Adrenal gland (tissue), 5 donors: ENCODE measurements around the gene ZNF488.

Experiments used
- POLR2A ChIP-seq, 2 donors: fragments of 450-650 bp; IDR thresholded peaks; one replicate each; pipeline ENCODE4 v1.6.1; 2017; ENCODE audit warnings: antibody characterized with exemption in 2 of 2, mild to moderate bottlenecking in 2 of 2, moderate library complexity in 1 of 2
- TF ChIP-seq, protein P1 (sequence below), 6 experiments: fragments of 450-650 bp in 4 of 6; fragments of 200-600 bp in 2 of 6; sonication (generic) in 1 of 6; IDR thresholded peaks; 1 replicate in 5 of 6; 2 replicates in 1 of 6; pipeline versions ENCODE4 v1.5.1 to v1.8.0; 2016 to 2021; ENCODE audit warnings: antibody characterized with exemption in 6 of 6, mild to moderate bottlenecking in 2 of 6, moderate library complexity in 1 of 6
- donor health status: DM: no; HTN: no; CAD: no.

DNA sequence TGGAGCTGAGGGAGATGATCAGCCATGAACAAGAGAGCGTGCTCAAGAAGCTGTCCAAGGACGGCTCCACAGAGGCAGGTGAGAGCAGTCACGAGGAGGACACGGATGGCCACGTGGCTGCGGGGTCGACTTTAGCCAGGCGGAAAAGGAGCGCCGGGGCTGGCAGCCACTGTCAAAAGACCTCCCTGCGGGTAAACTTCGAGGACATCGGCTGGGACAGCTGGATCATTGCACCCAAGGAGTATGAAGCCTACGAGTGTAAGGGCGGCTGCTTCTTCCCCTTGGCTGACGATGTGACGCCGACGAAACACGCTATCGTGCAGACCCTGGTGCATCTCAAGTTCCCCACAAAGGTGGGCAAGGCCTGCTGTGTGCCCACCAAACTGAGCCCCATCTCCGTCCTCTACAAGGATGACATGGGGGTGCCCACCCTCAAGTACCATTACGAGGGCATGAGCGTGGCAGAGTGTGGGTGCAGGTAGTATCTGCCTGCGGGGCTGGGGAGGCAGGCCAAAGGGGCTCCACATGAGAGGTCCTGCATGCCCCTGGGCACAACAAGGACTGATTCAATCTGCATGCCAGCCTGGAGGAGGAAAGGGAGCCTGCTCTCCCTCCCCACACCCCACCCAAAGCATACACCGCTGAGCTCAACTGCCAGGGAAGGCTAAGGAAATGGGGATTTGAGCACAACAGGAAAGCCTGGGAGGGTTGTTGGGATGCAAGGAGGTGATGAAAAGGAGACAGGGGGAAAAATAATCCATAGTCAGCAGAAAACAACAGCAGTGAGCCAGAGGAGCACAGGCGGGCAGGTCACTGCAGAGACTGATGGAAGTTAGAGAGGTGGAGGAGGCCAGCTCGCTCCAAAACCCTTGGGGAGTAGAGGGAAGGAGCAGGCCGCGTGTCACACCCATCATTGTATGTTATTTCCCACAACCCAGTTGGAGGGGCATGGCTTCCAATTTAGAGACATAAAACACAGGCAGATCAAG is 58.5 kb downstream of the ZNF488 start:
- TF ChIP-seq, protein P1, sequence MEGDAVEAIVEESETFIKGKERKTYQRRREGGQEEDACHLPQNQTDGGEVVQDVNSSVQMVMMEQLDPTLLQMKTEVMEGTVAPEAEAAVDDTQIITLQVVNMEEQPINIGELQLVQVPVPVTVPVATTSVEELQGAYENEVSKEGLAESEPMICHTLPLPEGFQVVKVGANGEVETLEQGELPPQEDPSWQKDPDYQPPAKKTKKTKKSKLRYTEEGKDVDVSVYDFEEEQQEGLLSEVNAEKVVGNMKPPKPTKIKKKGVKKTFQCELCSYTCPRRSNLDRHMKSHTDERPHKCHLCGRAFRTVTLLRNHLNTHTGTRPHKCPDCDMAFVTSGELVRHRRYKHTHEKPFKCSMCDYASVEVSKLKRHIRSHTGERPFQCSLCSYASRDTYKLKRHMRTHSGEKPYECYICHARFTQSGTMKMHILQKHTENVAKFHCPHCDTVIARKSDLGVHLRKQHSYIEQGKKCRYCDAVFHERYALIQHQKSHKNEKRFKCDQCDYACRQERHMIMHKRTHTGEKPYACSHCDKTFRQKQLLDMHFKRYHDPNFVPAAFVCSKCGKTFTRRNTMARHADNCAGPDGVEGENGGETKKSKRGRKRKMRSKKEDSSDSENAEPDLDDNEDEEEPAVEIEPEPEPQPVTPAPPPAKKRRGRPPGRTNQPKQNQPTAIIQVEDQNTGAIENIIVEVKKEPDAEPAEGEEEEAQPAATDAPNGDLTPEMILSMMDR (IDR thresholded peaks at IDR 0.05), result no peak
- no peak for TF ChIP-seq POLR2A (IDR thresholded peaks at IDR 0.05)
